Measurements from ENCODE around the gene SCYL1. TPM values are rescaled to one million over a fixed set of nuclear protein-coding genes. Genes with fewer than 3 reads are reported as not detected.

The SCYL1 gene
- total and polyA plus RNA-seq, 4 donors: 33.7 to 62.0 (median 52.6) TPM

DNA sequence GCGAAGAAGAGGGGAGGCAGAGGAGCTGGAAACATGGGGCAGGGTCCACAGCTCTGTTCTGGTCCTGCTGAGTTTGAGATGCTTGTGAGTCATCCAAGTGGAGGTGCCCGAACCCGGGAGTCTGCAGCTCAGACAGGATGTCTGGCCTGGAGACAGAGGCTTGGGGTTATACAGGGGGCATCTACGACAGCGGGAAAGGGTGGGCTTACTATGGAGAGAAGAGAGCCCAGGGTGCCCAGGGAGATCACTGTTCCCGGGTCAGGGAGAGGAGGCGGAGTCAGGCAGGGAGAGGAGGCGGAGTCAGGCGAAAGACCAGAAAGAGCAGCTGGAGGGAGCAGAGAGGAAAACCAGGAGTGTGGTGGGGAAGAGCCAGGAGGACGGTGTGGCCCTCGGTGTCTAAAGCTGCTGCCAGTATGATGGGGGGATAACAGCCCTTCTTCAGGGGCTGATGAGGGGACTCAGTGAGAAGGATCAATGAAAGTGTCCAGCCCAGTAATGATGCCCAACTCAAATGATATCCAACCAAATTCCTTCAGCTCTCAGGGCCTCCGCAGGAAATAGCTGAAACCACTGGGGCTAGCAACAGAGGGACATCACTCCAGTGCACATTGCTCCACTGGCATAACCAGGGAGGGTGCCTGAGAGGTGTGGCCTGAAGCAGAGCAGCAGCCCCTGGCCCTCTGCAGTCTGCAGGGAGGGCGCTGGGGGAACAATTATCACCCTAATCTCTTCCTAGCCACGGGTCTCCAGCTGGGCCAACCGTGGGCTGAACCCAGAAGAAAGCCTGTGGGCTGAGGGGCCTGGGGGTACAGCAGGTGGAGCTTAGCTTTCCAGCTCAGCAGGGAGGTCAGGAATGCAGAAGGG lies 35.9 kb downstream of the SCYL1 start:
- TF ChIP-seq YY1 (IDR thresholded peaks at IDR 0.05) (no peak), TAF1 (conservative IDR thresholded peaks at IDR 0.05) (no peak), HNF4A (conservative IDR thresholded peaks at IDR 0.05) (no peak), JUND (IDR thresholded peaks at IDR 0.05) (no peak), EGR1 (IDR thresholded peaks at IDR 0.05; ENCODE audit: low read depth in 2 of 2) (no peak), HNF4G (IDR thresholded peaks at IDR 0.05) (no peak), GABPA (IDR thresholded peaks at IDR 0.05 in 1 of 2, conservative IDR thresholded peaks at IDR 0.05 in 1 of 2) (no peak), NR2F2 (IDR thresholded peaks at IDR 0.05) (no peak), RAD21 (IDR thresholded peaks at IDR 0.05) (no peak), RXRA (IDR thresholded peaks at IDR 0.05) (no peak), FOXA2 (IDR thresholded peaks at IDR 0.05) (no peak)
- TF ChIP-seq, protein P1, sequence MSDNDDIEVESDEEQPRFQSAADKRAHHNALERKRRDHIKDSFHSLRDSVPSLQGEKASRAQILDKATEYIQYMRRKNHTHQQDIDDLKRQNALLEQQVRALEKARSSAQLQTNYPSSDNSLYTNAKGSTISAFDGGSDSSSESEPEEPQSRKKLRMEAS (IDR thresholded peaks at IDR 0.05): no peak
- TF ChIP-seq, protein P2, sequence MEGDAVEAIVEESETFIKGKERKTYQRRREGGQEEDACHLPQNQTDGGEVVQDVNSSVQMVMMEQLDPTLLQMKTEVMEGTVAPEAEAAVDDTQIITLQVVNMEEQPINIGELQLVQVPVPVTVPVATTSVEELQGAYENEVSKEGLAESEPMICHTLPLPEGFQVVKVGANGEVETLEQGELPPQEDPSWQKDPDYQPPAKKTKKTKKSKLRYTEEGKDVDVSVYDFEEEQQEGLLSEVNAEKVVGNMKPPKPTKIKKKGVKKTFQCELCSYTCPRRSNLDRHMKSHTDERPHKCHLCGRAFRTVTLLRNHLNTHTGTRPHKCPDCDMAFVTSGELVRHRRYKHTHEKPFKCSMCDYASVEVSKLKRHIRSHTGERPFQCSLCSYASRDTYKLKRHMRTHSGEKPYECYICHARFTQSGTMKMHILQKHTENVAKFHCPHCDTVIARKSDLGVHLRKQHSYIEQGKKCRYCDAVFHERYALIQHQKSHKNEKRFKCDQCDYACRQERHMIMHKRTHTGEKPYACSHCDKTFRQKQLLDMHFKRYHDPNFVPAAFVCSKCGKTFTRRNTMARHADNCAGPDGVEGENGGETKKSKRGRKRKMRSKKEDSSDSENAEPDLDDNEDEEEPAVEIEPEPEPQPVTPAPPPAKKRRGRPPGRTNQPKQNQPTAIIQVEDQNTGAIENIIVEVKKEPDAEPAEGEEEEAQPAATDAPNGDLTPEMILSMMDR (IDR thresholded peaks at IDR 0.05; ENCODE audit: low read depth, low read length, missing input control): no peak
- TF ChIP-seq, protein P3, sequence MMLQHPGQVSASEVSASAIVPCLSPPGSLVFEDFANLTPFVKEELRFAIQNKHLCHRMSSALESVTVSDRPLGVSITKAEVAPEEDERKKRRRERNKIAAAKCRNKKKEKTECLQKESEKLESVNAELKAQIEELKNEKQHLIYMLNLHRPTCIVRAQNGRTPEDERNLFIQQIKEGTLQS (IDR thresholded peaks at IDR 0.05): no peak
- TF ChIP-seq, protein P4, sequence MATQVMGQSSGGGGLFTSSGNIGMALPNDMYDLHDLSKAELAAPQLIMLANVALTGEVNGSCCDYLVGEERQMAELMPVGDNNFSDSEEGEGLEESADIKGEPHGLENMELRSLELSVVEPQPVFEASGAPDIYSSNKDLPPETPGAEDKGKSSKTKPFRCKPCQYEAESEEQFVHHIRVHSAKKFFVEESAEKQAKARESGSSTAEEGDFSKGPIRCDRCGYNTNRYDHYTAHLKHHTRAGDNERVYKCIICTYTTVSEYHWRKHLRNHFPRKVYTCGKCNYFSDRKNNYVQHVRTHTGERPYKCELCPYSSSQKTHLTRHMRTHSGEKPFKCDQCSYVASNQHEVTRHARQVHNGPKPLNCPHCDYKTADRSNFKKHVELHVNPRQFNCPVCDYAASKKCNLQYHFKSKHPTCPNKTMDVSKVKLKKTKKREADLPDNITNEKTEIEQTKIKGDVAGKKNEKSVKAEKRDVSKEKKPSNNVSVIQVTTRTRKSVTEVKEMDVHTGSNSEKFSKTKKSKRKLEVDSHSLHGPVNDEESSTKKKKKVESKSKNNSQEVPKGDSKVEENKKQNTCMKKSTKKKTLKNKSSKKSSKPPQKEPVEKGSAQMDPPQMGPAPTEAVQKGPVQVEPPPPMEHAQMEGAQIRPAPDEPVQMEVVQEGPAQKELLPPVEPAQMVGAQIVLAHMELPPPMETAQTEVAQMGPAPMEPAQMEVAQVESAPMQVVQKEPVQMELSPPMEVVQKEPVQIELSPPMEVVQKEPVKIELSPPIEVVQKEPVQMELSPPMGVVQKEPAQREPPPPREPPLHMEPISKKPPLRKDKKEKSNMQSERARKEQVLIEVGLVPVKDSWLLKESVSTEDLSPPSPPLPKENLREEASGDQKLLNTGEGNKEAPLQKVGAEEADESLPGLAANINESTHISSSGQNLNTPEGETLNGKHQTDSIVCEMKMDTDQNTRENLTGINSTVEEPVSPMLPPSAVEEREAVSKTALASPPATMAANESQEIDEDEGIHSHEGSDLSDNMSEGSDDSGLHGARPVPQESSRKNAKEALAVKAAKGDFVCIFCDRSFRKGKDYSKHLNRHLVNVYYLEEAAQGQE (IDR thresholded peaks at IDR 0.05): no peak
- TF ChIP-seq, protein P5, sequence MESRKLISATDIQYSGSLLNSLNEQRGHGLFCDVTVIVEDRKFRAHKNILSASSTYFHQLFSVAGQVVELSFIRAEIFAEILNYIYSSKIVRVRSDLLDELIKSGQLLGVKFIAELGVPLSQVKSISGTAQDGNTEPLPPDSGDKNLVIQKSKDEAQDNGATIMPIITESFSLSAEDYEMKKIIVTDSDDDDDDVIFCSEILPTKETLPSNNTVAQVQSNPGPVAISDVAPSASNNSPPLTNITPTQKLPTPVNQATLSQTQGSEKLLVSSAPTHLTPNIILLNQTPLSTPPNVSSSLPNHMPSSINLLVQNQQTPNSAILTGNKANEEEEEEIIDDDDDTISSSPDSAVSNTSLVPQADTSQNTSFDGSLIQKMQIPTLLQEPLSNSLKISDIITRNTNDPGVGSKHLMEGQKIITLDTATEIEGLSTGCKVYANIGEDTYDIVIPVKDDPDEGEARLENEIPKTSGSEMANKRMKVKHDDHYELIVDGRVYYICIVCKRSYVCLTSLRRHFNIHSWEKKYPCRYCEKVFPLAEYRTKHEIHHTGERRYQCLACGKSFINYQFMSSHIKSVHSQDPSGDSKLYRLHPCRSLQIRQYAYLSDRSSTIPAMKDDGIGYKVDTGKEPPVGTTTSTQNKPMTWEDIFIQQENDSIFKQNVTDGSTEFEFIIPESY (IDR thresholded peaks at IDR 0.05): no peak
- Histone ChIP-seq H3K27ac (ENCODE audit: low read depth in 1 of 2, low read length in 2 of 2) (peak overlapping the region in 1 of 2 donors; percentile 25), H3K27me3 (ENCODE audit: control insufficient read depth in 4 of 4, insufficient read depth in 4 of 4, low read length in 3 of 4) (no peaks in the 10 kb centered on the region), H3K36me3 (ENCODE audit: control insufficient read depth in 4 of 4, insufficient read depth in 3 of 4, low read depth in 1 of 4, low read length in 3 of 4) (no peaks in the 10 kb centered on the region), H3K4me1 (ENCODE audit: control insufficient read depth in 4 of 4, insufficient read depth in 4 of 4, low read length in 3 of 4) (peaks cover 10 to 33% (median 14%) of the 10 kb centered on the region in 4 donors), H3K4me3 (ENCODE audit: low read depth in 1 of 3, low read length in 3 of 3) (no peak overlapping the region), H3K9ac (ENCODE audit: low read depth in 1 of 2, low read length in 2 of 2) (no peak overlapping the region), H3K9me3 (ENCODE audit: control insufficient read depth in 4 of 4, low read length in 3 of 4) (no peaks in the 10 kb centered on the region)
- WGBS: 28% methylated on average over 15 of the region's 15 CpGs
- DNase-seq (ENCODE audit: low spot score): no peak
